ENCODE data around the gene ACTR3.

- TF ChIP-seq EZH2 (IDR thresholded peaks at IDR 0.05; ENCODE audit: insufficient read depth, poor library complexity, severe bottlenecking) (no peak), EZH2phosphoT487 (IDR thresholded peaks at IDR 0.05; ENCODE audit: insufficient read depth, low read depth) (no peak)
Observed at GRCh38 chr2:113937501-113937900, 47.6 kb downstream of the ACTR3 start.

Data from GM23248 (cell line).